SK-N-SH (cell line): ENCODE data around the gene CRB3.

Source experiments
- CTCF ChIP-seq: fragments of 200-600 bp; sonication (generic); IDR thresholded peaks from 2 replicates; pipeline ENCODE4 v1.6.1; 2017; ENCODE audit warnings: antibody characterized with exemption, mild to moderate bottlenecking, moderate library complexity
- FOXM1 ChIP-seq: IDR thresholded peaks from 2 replicates; pipeline ENCODE4 v1.4.0; 2012; ENCODE audit warnings: low read depth, mild to moderate bottlenecking
- JUND ChIP-seq: IDR thresholded peaks from 2 replicates; pipeline ENCODE4 v1.4.0; 2012
- POLR2AphosphoS5 ChIP-seq: IDR thresholded peaks from 2 replicates; pipeline ENCODE4 v1.6.1; 2012; ENCODE audit warnings: low read depth, low read length
- SMC3 ChIP-seq: IDR thresholded peaks from 2 replicates; pipeline ENCODE4 v1.6.1; 2012; ENCODE audit warnings: low read depth, low read length, improper control_type of control experiment

- TF ChIP-seq CTCF (no peak), POLR2AphosphoS5 (no peak), FOXM1 (no peak), JUND (no peak), SMC3 (no peak)
Observed at GRCh38 chr19:6439743-6440142, 24.3 kb upstream of the CRB3 start.
